Measurements from ENCODE around the gene TRIM47. TPM values are rescaled to one million over a fixed set of nuclear protein-coding genes. Genes with fewer than 3 reads are reported as not detected.

Gene TRIM47
- total RNA-seq, 2 experiments from 2014 or later, result 25.9 to 41.9 TPM

DNA sequence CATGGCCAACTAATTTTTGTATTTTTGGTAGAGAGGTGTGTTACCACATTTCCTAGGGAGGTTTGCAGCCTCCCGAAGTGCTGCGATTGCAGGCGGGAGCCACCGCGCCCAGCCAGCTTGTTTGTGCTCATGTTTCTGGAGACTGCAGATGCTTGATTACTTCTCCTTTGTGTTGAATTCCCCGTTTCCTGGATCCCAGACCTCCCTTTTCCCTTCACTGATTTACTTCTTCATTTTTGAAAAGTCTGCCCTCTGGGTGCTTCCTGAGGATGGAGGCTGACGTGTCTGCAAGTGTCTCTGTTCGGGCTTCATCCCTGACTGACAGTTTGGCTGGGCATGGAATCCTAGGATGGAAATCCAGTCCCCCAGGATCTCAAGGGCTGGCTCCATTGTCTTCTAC, 7.0 kb upstream of the TRIM47 start:
- POLR2A ChIA-PET, result interaction anchor here (0.6 to 1.1 kb wide), 2 partner anchors 12 to 19 kb away, joined by 3 read pairs; partner anchors contain the start of gene MRPL38

DNA sequence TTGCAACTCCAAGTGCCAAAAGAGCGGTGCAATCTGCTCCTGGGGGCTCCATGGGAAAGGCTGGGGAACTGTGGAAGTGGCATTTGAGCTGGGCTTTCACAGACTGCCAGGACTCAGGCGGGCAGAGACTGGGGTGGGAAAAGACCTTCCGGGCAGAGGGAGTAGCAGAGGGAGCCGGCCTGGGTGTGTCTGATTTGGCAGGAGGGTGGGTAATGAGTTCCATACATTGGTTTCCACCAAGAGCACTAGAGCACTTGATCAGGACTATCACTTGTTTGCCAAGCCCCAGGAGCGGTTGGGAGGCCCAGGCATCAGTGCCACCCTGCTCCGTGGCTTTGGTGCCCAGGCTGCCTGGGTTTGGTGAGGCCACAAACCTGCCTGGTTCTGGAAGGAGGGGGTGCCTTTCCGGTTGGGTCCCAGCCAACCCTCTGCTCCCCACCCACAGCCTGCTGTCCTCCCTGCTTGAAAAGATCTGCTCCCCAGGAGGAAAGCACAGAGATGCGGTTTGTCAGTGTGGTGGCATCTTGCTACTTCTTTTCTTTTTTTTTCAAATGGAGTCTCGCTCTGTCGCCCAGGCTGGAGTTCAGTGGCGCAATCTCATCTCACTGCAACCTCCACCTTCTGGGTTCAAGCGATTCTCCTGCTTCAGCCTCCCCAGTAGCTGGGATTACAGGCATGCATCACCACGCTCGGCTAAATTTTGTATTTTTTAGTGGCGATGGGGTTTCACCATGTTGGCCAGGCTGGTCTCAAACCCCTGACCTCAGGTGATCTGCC, 3.5 kb upstream of the TRIM47 start:
- CTCF ChIA-PET (ENCODE audit: unreplicated experiment), result no interaction called here

More for the DNA sequence above, 7.0 kb upstream of the TRIM47 start:
- CTCF ChIA-PET (ENCODE audit: unreplicated experiment), result no interaction called here
- Histone ChIP-seq H3K4me2 (ENCODE audit: low read length) (no peak overlapping the region), H3K4me3 (ENCODE audit: low read depth, low read length, poor library complexity, severe bottlenecking) (no peak overlapping the region), H4K20me1 (ENCODE audit: insufficient read depth, low read length) (no peaks in the 10 kb centered on the region), H3K9me2 (ENCODE audit: insufficient read depth, low read length) (no peaks in the 10 kb centered on the region), H3K27ac (ENCODE audit: low read depth, low read length, poor library complexity, severe bottlenecking) (no peak overlapping the region), H3K9me3 (ENCODE audit: low read length) (no peaks in the 10 kb centered on the region), H2AFZ (ENCODE audit: low read length) (no peak overlapping the region), H3K79me2 (ENCODE audit: insufficient read depth, low read depth, low read length) (no peaks in the 10 kb centered on the region), H3K4me1 (ENCODE audit: insufficient read depth, low read length, poor library complexity, severe bottlenecking) (no peaks in the 10 kb centered on the region), H3K36me3 (ENCODE audit: insufficient read depth, low read length) (peaks cover 18% of the 10 kb centered on the region)
- intact Hi-C loops (cut with micrococcal nuclease; ENCODE audit: unreplicated experiment), result no loop called here
- TF ChIP-seq, protein P1, sequence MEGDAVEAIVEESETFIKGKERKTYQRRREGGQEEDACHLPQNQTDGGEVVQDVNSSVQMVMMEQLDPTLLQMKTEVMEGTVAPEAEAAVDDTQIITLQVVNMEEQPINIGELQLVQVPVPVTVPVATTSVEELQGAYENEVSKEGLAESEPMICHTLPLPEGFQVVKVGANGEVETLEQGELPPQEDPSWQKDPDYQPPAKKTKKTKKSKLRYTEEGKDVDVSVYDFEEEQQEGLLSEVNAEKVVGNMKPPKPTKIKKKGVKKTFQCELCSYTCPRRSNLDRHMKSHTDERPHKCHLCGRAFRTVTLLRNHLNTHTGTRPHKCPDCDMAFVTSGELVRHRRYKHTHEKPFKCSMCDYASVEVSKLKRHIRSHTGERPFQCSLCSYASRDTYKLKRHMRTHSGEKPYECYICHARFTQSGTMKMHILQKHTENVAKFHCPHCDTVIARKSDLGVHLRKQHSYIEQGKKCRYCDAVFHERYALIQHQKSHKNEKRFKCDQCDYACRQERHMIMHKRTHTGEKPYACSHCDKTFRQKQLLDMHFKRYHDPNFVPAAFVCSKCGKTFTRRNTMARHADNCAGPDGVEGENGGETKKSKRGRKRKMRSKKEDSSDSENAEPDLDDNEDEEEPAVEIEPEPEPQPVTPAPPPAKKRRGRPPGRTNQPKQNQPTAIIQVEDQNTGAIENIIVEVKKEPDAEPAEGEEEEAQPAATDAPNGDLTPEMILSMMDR (conservative IDR thresholded peaks at IDR 0.05; ENCODE audit: low read length), result no peak
- TF ChIP-seq EZH2phosphoT487 (IDR thresholded peaks at IDR 0.05; ENCODE audit: borderline replicate concordance, low read depth, low read length), result no peak
- BruUV-seq (replicated peaks), result no TSS peak
- DNase-seq (ENCODE audit: low spot score), result no peak

More for the DNA sequence above, 3.5 kb upstream of the TRIM47 start:
- Histone ChIP-seq H2AFZ (ENCODE audit: low read length) (no peak overlapping the region), H3K9me2 (ENCODE audit: insufficient read depth, low read length) (no peaks in the 10 kb centered on the region), H3K4me1 (ENCODE audit: insufficient read depth, low read length, poor library complexity, severe bottlenecking) (peaks cover 12% of the 10 kb centered on the region), H3K79me2 (ENCODE audit: insufficient read depth, low read depth, low read length) (no peaks in the 10 kb centered on the region), H3K4me2 (ENCODE audit: low read length) (no peak overlapping the region), H3K36me3 (ENCODE audit: insufficient read depth, low read length) (no peaks in the 10 kb centered on the region), H4K20me1 (ENCODE audit: insufficient read depth, low read length) (no peaks in the 10 kb centered on the region), H3K4me3 (ENCODE audit: low read depth, low read length, poor library complexity, severe bottlenecking) (no peak overlapping the region), H3K27ac (ENCODE audit: low read depth, low read length, poor library complexity, severe bottlenecking) (no peak overlapping the region), H3K9me3 (ENCODE audit: low read length) (no peaks in the 10 kb centered on the region)
- DNase-seq (ENCODE audit: low spot score), result no peak
- TF ChIP-seq, protein P1 (conservative IDR thresholded peaks at IDR 0.05; ENCODE audit: low read length), result no peak
- no peak for TF ChIP-seq EZH2phosphoT487 (IDR thresholded peaks at IDR 0.05; ENCODE audit: borderline replicate concordance, low read depth, low read length)
- no TSS peak for BruUV-seq (replicated peaks)
- intact Hi-C loops (cut with micrococcal nuclease; ENCODE audit: unreplicated experiment), result no loop called here
- POLR2A ChIA-PET, result interaction anchor here (0.6 to 0.7 kb wide), 3 partner anchors 43 to 84 kb away, joined by 3 to 6 read pairs (median 3); no protein-coding TSS in a partner anchor
